Immature natural killer cell (primary cell): ENCODE measurements around the gene CGB7. TPM values are rescaled to one million over a fixed set of nuclear protein-coding genes. Genes with fewer than 3 reads are reported as not detected.
"Not testable (repeated sequence)": the region's sequence is repeated elsewhere in the genome, so short reads cannot be mapped to it uniquely, and the experiment has no call there.

Source experiments
- DNase-seq, 3 donors: peaks; one replicate each; pipeline ENCODE4 v3.0.0; 2022; ENCODE audit warnings: mixed read lengths in 1 of 3
- H3K27ac Mint-ChIP-seq, 6 donors: one replicate each; pipeline ENCODE4 v1.8.0; 2020; ENCODE audit warnings: mixed read lengths in 6 of 6, mild to moderate bottlenecking in 5 of 6, inconsistent platforms in 4 of 6, moderate library complexity in 3 of 6
- H3K27me3 Mint-ChIP-seq, 3 donors: one replicate each; pipeline ENCODE4 v1.8.0; 2020 to 2021; ENCODE audit warnings: low read depth in 3 of 3, mild to moderate bottlenecking in 3 of 3, mixed read lengths in 3 of 3, moderate library complexity in 3 of 3, inconsistent platforms in 1 of 3
- H3K36me3 Mint-ChIP-seq, 3 donors: one replicate each; pipeline ENCODE4 v1.8.0; 2020; ENCODE audit warnings: mixed read lengths in 3 of 3, inconsistent platforms in 2 of 3, mild to moderate bottlenecking in 2 of 3
- H3K4me1 Mint-ChIP-seq, 2 donors: one replicate each; pipeline ENCODE4 v1.8.0; 2020; ENCODE audit warnings: inconsistent platforms in 2 of 2, mild to moderate bottlenecking in 2 of 2, mixed read lengths in 2 of 2, moderate library complexity in 1 of 2
- H3K4me3 Mint-ChIP-seq, 5 donors: one replicate each; pipeline ENCODE4 v1.8.0; 2020; ENCODE audit warnings: mild to moderate bottlenecking in 5 of 5, mixed read lengths in 5 of 5, inconsistent platforms in 3 of 5, moderate library complexity in 3 of 5
- H3K9me3 Mint-ChIP-seq, 6 donors: one replicate each; pipeline ENCODE4 v1.8.0; 2020; ENCODE audit warnings: mild to moderate bottlenecking in 6 of 6, mixed read lengths in 6 of 6, inconsistent platforms in 4 of 6, moderate library complexity in 3 of 6
- polyA plus RNA-seq, 3 donors: library from polyadenylated mRNA; unstranded; fragments of 300-500 nt; fragmentation: Illumina TruSeq; gene quantifications; one replicate each; pipeline ENCODE4 v1.2.3, GENCODE V29; 2021

CGB7 gene
- polyA plus RNA-seq, 3 donors from 2014 or later, result not detected

DNA sequence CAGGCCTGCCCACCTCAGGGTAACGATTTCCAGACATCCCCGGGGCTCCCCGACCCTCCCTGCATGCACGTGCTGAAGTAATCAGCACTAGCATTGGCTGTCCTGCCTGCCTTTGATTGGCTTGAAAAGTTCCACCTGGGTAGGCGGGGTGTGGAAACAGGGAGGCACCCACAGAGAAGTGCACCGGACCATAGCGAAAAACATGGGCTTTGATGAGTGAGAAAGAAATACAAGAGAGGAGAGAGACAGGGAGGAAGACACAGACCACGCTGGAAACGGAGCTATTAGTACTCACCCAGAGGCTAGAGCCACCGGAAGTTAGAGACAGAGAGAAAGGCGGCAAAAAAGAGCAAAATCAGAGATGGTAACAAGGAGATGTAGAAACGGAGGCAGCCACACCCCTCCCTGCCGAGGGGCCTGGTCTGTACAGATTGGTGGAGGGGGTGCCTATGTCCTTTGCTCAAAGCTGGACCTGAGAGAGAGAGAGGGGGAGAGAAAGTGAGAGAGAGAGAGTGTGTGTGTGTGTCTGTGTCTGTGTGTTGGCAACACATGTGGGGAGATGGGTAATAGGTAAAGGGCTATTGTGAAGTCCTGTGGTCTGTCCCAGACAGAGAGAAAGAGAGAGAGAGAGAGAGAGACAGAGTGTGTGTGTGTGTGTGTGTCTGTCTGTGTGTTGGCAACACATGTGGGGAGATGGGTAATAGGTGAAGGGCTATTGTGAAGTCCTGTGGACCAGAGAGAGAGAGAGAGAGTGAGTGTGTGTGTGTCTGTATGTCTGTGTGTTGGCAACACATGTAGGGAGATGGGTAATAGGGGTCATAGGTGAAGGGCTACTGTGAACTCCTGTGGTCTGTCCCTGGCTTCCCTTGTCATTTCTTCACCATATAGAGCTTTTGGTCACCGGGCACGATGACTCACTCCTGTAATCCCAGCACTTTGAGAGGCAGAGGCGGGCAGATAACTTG is 36.3 kb downstream of the CGB7 start:
- no peak for DNase-seq
- H3K4me3 Mint-ChIP-seq, result peak overlapping the region in 2 of 5 donors; percentile 4 to 11
- peak overlapping the region in 3 of 6 donors; percentile 2 to 42 (median 42) for H3K27ac Mint-ChIP-seq
- no peaks in the 10 kb centered on the region for H3K36me3 Mint-ChIP-seq
- peaks cover 0 to 11% (median 0%) of the 10 kb centered on the region in 3 donors for H3K27me3 Mint-ChIP-seq
- H3K9me3 Mint-ChIP-seq, result no peaks in the 10 kb centered on the region
- H3K4me1 Mint-ChIP-seq, result peaks cover 25 to 26% of the 10 kb centered on the region in 2 donors

DNA sequence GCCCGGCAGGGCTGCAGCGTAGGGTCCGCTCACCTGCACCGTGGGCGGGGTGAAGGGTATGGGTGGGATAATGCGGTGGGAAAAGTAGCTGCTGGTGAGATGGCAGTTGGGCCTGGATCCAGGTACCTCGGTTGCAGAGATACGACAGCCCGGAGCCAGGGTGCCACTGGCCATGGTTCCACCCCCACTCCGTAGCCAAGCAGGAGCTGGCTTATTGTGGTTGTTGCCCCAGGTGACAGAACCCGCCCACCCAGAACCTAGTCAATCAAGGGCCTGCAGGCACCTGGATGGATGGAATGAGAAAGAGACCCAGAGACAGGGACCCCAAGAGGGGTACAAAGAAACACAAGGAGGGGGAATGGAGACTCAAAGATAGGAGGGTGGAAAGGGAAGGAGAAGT is 37.2 kb downstream of the CGB7 start:
- peaks cover 25 to 26% of the 10 kb centered on the region in 2 donors for H3K4me1 Mint-ChIP-seq
- peaks cover 0 to 11% (median 0%) of the 10 kb centered on the region in 3 donors for H3K27me3 Mint-ChIP-seq
- DNase-seq, result no peak
- H3K36me3 Mint-ChIP-seq, result no peaks in the 10 kb centered on the region
- no peak overlapping the region for H3K27ac Mint-ChIP-seq
- H3K4me3 Mint-ChIP-seq, result peak overlapping the region in 3 of 5 donors; percentile 9 to 84 (median 20)
- no peaks in the 10 kb centered on the region for H3K9me3 Mint-ChIP-seq

DNA sequence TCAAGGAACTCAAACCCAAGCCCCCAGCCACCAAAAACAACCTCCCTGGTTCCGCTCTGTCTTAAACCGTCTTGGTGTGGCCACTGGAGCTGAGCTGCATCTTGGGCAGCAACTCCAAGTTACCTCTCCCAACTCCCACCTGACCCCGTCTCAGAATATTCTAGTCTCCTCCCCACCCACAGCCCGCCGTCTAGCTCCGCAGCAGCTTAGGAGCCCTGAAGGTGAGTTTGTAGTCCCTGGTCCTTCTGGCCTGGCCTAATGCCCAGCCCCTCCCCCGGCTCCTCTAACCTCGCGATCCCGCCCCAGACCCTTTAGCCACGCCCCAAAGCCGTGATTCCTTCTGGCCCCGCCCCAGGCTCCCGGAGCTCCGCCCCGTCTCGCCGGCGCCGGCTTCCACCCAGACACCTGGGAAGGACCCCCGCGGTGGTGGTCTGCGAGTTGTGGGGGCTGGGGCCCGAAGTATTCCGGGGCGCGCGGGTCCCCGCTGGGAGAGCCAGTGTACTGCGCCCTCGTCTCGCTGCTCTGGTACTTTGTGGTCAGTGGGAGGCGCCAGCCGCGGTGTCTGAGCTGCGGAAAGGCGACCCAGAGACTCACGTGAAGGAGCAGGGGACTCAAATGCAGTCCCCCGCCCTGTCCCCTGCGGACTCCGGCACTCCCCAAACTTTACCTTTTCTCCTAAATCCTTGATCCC is 38.2 kb downstream of the CGB7 start:
- peak; percentile 56 to 62 (median 57) for DNase-seq
- Mint-ChIP-seq H3K9me3 (no peaks in the 10 kb centered on the region), H3K27me3 (peaks cover 0 to 11% (median 0%) of the 10 kb centered on the region in 3 donors), H3K36me3 (no peaks in the 10 kb centered on the region), H3K4me1 (peaks cover 25 to 26% of the 10 kb centered on the region in 2 donors), H3K27ac (peak overlapping the region in 5 of 6 donors; percentile 4 to 63 (median 49)), H3K4me3 (peak overlapping the region; percentile 82 to 91 (median 90))

DNA sequence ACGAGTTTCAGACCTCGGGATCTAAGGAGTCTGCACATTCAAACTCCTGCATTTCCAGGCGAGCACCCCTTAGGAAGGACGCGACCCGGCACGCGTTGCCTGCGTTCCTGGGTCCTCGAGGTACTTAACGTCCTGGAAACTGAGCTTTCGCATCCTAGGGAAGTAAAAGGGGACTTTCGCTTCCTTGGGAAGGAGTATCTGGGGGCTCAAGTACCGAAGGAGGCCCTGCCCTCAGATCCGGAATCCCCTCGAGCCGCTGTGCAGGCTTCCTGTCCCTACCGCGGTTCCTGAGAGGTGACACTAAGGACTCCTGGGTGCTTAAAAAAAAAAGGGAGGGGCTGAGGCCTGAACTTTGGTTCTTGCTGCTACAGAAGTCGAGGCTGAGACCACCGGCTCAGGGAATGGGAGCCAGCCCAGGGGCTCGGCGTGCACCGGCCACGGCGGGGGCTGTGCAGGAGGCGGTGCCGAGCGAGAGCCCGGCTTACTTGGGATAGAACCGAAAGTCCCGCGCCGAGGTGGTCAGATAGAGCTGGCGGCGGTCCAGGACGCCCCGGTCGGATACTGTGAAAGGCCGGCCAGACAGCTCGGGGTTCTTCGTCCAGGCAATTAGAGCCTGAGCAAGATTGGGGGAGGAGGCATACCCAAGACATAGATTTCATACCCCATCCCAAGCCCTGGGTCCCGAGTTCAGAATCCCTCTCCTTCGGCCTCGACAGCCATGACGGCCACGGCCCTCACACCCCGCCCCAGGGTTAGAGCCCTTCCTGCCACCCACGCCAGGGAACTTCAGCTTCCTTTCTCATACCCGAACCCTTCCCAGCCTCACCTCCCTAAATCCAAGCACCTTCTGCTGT is 38.9 kb downstream of the CGB7 start:
- H3K4me1 Mint-ChIP-seq, result peaks cover 25 to 26% of the 10 kb centered on the region in 2 donors
- peaks cover 0 to 11% (median 0%) of the 10 kb centered on the region in 3 donors for H3K27me3 Mint-ChIP-seq
- peak overlapping the region in 5 of 6 donors; percentile 4 to 63 (median 49) for H3K27ac Mint-ChIP-seq
- DNase-seq, result peak; percentile 16 to 31 (median 30)
- H3K4me3 Mint-ChIP-seq, result peak overlapping the region; percentile 82 to 91 (median 90)
- not testable (repeated sequence) for H3K9me3 Mint-ChIP-seq, H3K36me3 Mint-ChIP-seq

DNA sequence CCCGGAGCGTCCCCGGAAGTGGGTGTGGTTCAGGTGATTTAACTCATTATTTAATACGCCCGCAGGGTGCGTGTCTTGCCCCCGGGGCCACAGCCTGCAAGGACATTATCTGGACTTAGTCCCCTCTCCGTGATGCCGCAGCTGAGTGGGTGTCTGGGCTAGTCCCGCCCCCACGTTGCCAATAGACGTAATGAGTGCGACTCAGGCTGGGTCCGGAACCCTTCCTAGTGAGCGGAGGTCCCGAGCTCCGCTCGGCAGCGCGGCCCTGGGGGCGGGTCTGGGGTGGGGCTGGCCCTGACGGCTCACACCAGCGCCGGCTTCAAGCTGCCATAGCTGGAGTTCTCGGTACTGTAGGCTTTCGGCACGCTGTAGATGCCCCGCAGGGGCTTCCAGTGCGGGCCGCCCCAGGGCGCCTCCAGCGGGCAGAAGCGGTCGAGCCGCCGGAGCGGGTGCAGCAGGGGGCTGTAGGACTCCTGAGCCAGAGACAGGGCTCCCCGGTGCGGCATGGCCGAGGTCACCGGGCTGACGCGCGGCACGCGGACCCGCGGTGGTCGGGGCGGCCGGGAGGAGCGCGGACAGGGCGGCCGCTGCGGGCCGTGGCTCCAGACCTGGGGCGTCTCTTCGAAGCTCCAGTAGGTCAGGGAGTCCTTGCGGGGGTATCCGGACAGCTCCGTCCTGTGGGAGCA is 39.7 kb downstream of the CGB7 start:
- Mint-ChIP-seq H3K9me3 (no peaks in the 10 kb centered on the region), H3K27ac (peak overlapping the region in 1 of 6 donors; percentile 24), H3K36me3 (no peaks in the 10 kb centered on the region), H3K27me3 (peaks cover 0 to 11% (median 0%) of the 10 kb centered on the region in 3 donors), H3K4me3 (peak overlapping the region; percentile 82 to 91 (median 90)), H3K4me1 (peaks cover 25 to 26% of the 10 kb centered on the region in 2 donors)
- DNase-seq, result peak; percentile 59 to 66 (median 62)

DNA sequence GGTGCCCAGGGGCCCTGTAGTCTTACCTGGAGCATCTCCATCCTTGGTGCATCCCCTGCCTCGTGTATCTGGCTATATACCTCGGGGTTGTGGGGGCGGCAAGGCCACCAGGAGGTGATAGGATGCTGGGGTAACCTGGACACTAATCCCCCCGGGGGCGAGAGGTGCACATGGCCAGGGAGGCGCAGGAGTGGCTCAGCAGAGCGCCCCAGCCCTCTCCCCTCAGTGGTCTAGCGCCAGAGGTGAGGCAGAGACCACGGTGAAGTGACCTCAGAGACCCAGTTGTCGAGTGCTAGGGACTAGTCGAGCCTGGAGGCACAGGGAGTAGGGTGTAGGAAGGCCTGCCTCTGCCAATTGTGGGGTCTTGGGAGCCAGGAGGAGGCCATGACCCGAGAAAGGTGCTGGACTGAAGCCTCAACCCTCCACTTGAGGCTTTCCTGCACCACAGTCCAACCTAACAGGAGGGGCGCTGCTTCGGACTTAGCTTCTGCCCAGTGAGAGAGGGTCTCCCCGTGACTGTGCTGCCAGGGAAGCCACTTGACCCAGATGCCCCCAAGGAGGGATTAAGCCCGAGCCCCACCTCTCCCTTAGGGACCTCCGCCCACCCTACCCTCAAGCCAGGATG is 40.4 kb downstream of the CGB7 start, which contains the start of gene LHB:
Gene LHB (minus strand): TSS at position 51 of the 625 bp plus-strand sequence. CDS start 10 bp downstream, at position 41.
- no peaks in the 10 kb centered on the region for H3K36me3 Mint-ChIP-seq
- no peak for DNase-seq
- peaks cover 25 to 26% of the 10 kb centered on the region in 2 donors for H3K4me1 Mint-ChIP-seq
- H3K9me3 Mint-ChIP-seq, result no peaks in the 10 kb centered on the region
- H3K27me3 Mint-ChIP-seq, result peaks cover 0 to 11% (median 0%) of the 10 kb centered on the region in 3 donors
- peak within 1 kb of the TSS in 3 of 6 donors; percentile 12 to 34 (median 24) for H3K27ac Mint-ChIP-seq
- peak within 1 kb of the TSS; percentile 82 to 91 (median 90) for H3K4me3 Mint-ChIP-seq

DNA sequence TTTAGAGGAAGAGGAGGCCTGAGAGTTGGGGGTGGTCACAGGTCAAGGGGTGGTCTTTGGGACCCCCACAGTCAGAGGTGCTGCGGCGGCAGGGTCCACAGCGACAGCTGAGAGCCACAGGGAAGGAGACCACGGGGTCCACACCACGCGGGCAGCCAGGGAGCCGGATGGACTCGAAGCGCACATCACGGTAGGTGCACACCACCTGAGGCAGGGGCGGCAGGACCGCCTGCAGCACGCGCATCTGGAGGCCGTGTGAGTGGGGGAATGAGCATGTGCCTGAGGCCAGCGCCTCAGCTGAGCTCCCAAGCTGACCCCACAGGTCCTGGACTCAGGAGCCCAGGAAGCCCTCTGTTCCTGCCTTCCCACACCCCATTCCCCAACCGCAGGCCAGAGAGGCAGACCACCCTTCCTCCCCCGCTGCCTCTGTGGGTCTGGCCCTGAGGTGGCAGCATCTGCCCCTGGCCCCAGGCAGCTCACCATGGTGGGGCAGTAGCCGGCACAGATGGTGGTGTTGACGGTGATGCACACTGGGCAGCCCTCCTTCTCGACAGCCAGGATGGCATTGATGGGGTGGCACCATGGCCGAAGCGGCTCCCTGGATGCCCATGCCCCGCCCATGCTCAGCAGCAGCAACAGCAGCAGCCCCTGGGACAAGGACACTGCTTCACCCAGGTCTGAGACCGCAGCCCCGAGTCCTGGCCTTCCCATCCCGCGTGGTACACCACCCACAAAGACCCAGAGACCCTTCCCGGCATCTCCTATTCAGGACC is 41.3 kb downstream of the CGB7 start:
- peaks cover 0 to 9% (median 0%) of the 10 kb centered on the region in 3 donors for H3K27me3 Mint-ChIP-seq
- H3K27ac Mint-ChIP-seq, result peak overlapping the region in 1 of 6 donors; percentile 12
- H3K4me3 Mint-ChIP-seq, result peak overlapping the region in 1 of 5 donors; percentile 25
- DNase-seq, result no peak
- H3K4me1 Mint-ChIP-seq, result peaks cover 24 to 25% of the 10 kb centered on the region in 2 donors
- H3K36me3 Mint-ChIP-seq, result no peaks in the 10 kb centered on the region
- no peaks in the 10 kb centered on the region for H3K9me3 Mint-ChIP-seq

DNA sequence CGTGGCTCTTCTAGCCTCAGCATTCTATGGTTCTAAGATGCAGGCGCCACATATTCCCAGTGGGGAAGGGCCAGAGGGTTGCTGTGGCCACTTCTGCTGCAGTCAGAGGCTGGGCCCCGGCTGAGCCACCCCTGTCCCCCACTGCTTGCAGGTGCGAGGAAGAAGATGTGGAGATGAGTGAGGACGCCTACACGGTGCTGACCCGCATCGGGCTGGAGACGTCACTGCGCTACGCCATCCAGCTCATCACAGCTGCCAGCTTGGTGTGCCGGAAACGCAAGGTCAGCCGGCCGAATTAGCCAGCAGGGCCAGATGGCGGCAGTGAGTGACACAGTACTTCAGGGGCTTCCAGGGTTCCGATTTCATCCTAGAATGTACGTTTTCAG is 42.7 kb downstream of the CGB7 start:
- H3K36me3 Mint-ChIP-seq, result peaks cover 0 to 4% (median 4%) of the 10 kb centered on the region in 3 donors
- DNase-seq, result no peak
- H3K4me3 Mint-ChIP-seq, result no peak overlapping the region
- peaks cover 0 to 6% (median 1%) of the 10 kb centered on the region in 3 donors for H3K27me3 Mint-ChIP-seq
- no peak overlapping the region for H3K27ac Mint-ChIP-seq
- no peaks in the 10 kb centered on the region for H3K9me3 Mint-ChIP-seq
- H3K4me1 Mint-ChIP-seq, result peaks cover 17 to 19% of the 10 kb centered on the region in 2 donors

DNA sequence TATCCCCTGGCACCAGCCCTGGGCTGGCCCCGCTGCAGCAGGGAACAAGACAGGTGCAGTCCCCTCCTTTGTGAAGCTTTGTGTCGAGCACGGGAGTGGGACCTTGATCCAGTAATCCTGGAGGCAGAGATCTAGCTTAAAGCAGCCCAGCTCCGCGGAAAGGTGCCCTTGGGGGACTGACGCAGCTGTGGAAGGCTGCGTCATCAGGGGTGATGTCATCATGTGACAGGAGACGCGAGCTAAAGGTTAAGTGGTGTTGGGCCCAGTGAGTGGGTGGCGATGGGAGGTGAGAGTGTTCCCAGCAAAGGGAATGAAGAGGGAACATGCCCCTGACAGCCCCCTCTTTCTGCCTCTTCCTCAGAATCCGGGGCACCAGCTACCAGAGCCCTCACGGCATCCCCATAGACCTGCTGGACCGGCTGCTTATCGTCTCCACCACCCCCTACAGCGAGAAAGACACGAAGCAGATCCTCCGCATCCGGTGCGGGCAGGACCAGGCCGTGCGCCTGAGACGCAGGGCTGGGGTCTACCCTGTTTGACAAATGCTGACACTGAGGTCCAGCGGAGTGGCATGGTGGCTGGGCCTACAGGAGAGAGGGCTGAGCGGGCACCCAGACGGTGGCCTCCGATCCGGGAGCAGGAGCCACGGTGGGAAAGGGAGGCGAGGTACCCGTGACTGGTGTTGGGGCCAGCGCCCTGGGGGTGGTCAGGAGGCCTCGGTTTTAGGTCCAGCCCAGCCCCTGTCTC is 43.3 kb downstream of the CGB7 start:
- no peak for DNase-seq
- no peak overlapping the region for H3K4me3 Mint-ChIP-seq
- H3K9me3 Mint-ChIP-seq, result no peaks in the 10 kb centered on the region
- peaks cover 0 to 7% (median 4%) of the 10 kb centered on the region in 3 donors for H3K36me3 Mint-ChIP-seq
- H3K4me1 Mint-ChIP-seq, result peaks cover 11 to 16% of the 10 kb centered on the region in 2 donors
- no peak overlapping the region for H3K27ac Mint-ChIP-seq
- H3K27me3 Mint-ChIP-seq, result peaks cover 0 to 4% (median 1%) of the 10 kb centered on the region in 3 donors

DNA sequence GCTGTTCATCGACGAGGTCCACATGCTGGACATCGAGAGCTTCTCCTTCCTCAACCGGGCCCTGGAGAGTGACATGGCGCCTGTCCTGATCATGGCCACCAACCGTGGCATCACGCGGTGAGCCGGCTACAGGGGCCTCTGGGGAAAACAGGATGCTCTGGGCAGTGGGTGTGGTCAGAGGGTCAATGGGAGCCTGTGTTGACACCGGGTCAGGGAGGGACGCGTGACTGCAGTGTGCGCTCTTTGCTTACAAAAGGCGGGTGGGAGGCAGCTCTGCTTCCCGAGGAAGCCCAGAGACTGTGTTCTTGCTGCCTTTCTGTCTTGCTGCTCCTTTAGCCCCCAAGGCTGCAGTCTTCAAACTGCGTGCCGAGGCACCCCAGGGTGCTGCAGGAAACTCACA is 46.4 kb downstream of the CGB7 start:
- H3K4me3 Mint-ChIP-seq, result no peak overlapping the region
- peaks cover 0 to 1% (median 0%) of the 10 kb centered on the region in 3 donors for H3K27me3 Mint-ChIP-seq
- no peaks in the 10 kb centered on the region for H3K9me3 Mint-ChIP-seq
- no peaks in the 10 kb centered on the region for H3K4me1 Mint-ChIP-seq
- no peak for DNase-seq
- no peak overlapping the region for H3K27ac Mint-ChIP-seq
- peaks cover 0 to 12% (median 4%) of the 10 kb centered on the region in 3 donors for H3K36me3 Mint-ChIP-seq

DNA sequence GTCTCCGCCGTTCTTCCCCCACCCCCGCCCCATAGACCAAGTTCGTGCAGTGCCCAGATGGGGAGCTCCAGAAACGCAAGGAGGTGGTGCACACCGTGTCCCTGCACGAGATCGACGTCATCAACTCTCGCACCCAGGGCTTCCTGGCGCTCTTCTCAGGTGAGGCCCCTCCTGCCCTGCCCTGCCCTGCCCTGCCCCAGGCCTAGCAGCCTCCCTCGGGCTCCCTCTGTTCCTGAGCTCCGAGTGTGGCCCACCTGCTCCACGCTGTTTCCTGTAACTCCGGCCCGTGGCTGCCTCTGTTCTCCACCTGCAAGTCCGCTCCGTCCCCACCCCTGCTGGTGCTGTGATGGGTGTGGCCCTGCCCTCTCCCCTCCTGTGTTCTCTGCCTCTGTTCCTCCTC is 47.1 kb downstream of the CGB7 start:
- peaks cover 0 to 12% (median 4%) of the 10 kb centered on the region in 3 donors for H3K36me3 Mint-ChIP-seq
- peaks cover 0 to 1% (median 0%) of the 10 kb centered on the region in 3 donors for H3K27me3 Mint-ChIP-seq
- H3K27ac Mint-ChIP-seq, result peak overlapping the region in 1 of 6 donors; percentile 69
- H3K9me3 Mint-ChIP-seq, result no peaks in the 10 kb centered on the region
- DNase-seq, result no peak
- no peaks in the 10 kb centered on the region for H3K4me1 Mint-ChIP-seq
- H3K4me3 Mint-ChIP-seq, result no peak overlapping the region
